HG02588 (cell line): ENCODE data around the gene SNX24.
"Not testable (repeated sequence)": the region's sequence is repeated elsewhere in the genome, so short reads cannot be mapped to it uniquely, and the experiment has no call there.

Experiments used
- ATAC-seq: cut with Tn5 transposase; IDR thresholded peaks from one replicate; pipeline ENCODE4 v1.9.1; 2021; ENCODE audit warnings: mild to moderate bottlenecking, moderate library complexity; ENCODE audit not compliant: unreplicated experiment

SNX24 gene

DNA sequence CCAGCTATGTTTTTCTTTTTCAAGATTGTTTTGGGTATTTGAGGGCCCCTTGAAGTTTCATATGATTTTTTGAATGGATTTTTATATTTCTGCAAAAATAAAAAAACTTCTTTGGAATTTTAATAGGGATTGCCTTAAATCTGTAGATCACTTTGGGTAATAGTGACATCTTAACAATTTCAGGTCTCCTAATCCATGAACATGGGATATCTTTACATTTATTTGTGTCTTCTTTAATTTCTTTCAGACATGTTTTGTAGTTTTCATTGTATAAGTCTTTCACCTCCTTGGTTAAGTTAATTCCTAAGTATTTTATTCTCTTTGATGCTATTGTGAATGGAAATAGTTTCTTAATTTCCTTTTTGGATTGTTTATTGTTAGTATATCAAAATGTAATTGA, 112.0 kb downstream of the SNX24 start:
- ATAC-seq = no peak

DNA sequence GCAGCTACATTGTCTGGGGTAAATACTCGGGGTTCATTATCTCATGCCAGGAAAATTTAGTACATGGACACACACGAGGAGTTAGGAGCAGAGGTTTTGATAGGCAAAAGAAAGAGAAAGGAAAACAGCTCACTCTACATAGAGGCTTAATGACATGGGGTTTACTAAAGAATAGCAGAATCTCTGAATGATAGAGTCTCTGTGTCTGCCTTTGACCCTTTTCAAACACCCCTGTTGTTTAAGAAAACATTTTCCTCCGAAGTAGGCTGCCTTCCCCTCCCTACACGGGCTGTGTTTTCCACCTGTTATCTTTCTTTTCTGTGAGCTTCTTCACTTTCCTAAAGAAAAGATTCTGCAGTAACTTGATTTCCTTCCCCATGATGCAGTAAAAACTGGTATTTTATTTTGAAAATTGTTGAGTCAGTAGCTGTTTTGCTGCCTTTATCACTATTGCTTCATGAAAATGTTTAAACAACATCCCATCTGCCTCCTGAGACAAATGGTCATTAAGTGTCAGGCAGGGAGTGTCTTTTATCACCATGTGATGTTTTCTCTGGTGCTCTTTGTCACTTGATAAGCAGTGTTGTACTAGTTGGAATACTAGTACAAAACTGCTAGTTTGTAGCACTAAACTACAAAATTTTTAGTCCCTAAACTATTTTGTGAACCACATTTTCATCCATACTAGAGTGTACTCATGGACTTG, 114.5 kb downstream of the SNX24 start:
- ATAC-seq = no peak

DNA sequence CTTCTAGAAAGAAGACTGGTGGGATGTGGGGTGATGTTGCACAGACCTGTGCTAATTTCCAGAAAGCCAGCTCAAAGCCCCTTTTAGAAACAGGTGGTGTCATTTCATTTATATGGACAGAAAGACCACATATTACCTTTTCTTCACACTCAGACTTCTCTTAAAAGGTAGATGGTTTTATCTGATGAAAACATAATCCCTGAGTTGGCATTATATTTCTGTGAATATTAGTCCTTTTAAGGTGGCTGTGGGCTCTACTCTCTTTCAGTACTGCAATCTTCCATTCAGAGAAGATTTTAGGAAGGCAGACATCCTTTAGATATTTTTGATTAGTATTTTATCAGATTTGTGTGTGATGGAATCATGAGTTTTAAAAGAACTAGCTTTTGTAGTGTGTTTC, 117.9 kb downstream of the SNX24 start:
- no peak for ATAC-seq

DNA sequence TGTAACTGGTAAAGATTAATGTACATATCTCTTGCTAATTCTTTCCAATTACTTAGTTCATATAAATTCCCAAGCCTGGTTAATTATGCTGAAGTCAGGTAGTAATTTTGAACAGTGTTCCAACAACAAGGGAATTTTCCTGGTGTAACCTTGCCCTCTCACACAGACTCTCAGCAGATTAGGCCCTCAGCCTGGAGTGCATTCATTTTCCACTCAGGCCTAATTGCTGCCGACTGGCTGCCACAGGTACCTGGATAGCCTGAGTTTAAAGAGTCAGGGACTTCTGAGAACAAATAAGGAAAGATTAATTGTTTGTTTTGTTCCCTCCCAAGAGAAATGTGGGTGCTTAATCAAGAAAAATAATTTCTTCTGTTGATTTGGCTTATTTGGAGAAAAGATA, 119.7 kb downstream of the SNX24 start:
- no peak for ATAC-seq

DNA sequence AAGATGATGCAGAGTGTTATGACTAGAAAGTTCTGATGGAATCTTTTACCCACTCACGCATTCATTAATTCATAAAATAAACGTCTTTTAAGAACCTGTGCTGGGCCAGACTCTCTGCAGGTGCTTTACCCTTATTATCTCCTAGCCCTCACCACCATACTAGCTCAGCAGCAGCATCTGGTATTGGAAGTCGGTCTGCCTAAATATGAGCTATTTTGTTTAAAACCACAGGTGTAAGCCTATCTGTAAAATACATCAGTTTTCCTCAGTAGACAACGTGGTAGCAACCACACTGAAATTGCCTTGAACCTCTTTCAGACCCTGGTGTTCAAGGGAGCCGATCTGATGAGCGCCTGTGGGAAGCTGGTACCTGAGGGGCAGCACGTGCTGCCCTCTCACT, 121.7 kb downstream of the SNX24 start:
- ATAC-seq = no peak

DNA sequence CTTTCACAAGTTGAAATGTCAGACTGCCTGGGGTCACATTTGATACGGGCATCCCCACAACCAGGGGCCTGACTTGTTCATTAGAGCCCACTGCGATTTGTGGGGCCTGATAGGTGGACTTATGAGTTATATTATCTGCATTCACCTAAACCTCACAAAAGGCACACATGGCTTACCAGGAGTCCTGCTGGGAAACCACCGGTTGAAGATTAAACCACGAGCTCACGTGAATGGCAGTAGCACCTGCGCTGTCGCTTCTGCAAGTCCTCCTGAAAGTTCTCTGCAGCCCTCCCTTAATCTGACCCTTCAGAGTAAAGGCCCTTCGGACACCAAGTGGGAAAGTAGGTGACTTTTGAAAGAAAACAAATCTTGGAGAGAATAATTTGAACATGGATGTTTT, 122.2 kb downstream of the SNX24 start:
- ATAC-seq = no peak

DNA sequence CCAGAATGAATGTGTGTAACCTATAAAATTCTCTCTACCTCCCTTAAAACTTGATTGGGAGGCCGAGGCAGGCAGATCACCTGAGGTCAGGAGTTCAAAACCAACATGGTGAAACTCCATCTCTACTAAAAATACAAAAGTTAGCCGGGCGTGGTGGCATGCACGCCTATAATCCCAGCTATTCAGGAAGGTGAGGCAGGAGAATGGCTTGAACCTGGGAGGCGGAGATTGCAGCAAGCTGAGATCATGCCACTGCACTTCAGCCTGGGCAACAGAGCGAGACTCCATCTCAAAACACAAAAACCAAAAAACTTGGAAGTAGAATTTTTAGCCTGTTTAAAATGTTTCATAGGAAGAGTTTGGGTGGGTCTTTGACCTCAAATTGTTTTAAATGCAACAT, 122.6 kb downstream of the SNX24 start:
- not testable (repeated sequence) for ATAC-seq

DNA sequence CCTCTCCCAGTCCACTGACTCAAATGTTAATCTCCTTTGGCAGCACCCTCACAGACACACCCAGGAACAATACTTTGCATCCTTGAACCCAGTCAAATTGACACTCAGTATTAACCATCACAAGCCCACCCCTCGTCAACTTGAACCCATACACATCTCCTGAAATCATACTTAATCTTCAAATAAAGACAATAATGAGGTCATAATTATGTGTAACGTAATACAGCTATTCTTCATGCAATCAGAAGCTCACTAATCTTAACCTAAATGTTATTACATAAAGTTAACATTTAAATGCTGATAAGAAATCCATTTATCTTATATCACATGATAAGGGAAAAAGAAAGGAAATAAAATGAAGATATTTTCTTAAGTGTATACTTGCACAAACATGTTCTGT, 125.9 kb downstream of the SNX24 start:
- ATAC-seq = no peak

DNA sequence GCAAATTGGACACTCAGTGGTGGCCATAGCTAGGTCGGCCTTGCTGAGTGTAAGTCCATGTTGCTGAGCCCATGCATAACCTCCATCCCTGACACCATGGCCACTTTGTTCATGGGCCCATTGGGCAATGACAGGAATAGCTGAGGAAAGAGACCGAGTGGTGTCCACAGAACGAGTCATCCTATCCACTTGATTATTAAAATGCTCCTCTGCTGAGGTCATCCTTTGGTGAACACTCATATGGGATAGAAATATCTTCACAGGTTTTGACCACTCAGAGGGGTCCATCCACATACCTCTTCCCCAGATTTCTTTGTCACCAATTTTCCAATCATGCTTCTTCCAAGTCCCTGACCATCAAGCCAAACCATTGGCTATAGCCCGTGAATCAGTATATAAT, 127.5 kb downstream of the SNX24 start:
- ATAC-seq = no peak

DNA sequence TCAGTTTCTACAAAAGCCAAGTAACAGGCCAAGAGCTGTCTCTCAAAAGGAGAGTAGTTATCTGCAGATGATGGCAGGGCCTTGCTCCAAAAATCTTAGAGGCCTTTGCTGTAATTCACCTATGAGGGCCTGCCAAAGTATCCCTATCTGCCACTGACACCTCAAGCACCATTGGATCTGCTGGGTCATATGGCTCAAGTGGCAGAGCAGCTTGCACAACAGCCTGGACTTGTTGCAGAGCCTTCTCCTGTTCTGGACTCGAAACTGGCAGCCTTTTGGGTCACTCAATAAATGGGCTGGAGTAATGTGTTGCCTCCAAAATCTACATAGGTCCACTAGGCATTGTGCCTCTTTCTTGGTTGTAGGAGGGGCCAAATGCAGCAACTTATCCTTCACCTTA, 128.3 kb downstream of the SNX24 start:
- not testable (repeated sequence) for ATAC-seq

DNA sequence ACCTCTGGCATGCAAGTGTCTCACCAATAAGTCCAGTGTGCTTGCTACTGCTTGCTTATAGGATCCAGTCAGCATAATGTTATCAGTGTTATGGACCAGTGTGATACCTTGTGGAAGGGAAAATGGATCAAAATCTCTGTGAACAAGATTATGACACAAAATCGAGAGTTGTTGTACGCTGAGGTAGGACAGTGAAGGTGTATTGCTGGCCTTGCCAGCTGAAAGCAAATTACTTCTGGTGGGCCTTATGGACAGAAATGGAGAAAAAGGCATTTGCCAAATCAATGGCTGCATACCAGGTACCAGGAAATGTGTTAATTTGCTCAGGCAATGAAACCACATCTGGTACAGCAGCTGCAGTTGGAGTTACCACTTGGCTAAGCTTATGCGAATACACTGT, 128.8 kb downstream of the SNX24 start:
- not testable (repeated sequence) for ATAC-seq

DNA sequence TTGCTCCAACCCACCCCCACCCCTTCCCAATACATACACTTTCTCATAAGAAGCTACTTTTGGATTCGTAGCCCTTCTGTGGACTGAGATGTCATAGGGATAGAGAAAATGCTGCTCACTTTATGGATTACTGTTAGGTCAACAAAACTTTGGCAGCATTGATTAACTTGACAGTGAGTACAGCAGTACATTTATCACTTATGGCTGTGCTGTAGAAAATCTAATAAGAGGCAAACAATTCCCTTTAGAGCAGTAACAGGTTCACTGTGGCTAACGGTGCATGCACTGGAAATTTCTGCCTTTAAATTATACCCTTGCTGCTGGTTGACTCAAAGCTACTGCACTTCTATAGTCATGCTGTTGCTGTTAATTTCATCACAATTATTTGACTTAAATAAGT, 131.9 kb downstream of the SNX24 start:
- ATAC-seq = no peak

DNA sequence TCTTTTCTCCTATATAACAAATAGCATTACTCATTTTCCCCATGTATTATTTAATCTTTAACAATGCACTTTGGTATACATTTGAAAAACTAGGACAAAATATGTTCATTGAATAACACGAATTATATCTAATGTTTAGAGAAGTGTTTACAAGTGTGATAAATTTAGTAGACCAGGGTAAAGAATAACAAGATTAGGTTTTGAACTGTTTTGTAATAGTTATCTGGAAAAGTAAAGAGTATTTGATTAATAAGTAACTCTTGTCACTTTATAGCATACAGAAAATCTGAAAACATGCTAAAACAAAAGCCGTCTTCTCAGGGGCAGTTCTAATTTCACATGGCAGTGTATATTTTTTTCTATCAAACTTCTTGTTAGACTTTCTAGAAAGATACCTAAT, 132.7 kb downstream of the SNX24 start:
- ATAC-seq = no peak

DNA sequence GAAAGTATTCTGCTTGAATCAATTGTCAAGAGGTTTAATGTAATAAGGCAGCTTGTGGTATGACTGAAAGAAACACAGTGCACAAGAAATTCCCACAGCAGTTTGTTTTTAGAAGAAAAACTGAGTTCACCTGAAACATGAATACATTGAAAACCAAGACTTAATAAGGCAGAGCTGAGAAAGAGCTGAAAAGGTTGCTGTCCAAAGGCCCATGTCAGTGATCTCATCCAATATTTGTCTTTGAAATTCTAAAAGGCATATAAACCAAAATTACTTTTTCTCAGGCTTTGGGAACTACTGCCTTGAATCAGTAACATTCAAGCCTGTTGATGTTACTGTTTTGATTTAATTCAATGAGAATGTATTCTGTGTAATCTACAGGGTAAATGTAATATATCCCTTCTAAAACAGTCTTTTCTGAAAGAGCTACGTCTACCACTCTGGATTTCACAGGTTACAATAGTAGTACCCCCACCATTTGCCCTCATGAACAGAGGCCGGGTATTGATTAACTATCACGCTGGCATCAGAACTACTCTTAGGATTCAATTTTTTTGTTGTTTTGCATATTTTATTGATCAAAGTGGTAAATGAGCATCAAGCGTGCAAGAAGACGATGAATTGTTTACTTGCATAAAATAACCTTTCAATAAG, 133.4 kb downstream of the SNX24 start:
- ATAC-seq = no peak

DNA sequence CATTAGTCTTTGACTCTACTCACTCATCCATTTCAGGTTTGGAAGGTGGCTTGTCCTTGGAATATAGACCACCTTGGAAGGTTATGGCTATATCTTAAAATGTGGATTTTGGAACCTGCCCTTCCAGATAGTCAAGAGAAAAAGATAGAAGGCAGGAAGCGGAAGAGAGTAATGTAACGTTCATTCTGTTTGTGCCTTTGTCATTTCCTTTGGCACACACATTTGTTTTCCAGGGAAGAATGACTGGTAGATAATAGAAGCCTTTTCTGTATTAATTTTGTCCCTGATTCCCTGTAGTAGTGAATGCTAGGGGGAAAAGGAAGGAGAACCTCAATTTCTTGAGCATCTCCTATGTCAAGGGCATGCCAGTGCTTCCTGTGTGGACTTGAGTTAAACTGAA, 136.4 kb downstream of the SNX24 start:
- no peak for ATAC-seq

DNA sequence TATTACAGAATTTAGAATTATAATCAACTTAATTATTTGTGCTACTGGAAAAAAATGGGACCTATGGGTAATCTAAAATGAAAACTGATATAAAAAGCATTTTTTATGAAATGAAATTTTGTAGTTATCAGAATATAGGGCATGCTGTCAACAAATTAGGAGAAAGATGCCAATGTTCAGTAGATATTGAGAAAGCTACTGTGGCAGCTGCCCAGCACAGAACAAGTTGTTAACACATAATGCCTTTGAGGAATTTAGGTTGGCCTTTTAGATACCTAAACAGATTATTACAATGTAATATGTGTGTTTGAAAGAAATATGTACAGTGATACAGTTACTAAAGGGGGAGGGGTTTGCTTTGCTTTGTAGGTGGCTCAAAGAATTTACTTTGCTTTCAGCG, 137.0 kb downstream of the SNX24 start:
- ATAC-seq = no peak

DNA sequence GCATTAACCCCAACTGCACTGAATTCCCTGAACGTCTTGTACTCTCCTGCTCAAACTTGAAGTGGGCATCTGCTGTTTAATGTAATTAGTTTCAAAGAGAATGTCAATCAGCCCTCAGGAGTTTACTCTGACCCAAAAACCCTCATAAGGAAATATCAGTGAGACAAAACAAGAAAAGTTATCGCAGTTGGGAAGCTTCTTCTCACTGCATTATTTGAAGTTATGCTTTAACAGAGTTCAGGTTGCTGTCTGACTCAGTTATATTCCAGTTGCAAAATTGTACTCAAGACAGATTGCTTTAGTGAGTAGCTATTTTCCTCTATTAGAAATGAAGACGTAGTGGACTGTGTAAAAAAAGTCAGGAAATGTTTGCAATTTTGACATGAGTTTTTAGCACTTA, 139.0 kb downstream of the SNX24 start:
- peak; percentile 47 for ATAC-seq

DNA sequence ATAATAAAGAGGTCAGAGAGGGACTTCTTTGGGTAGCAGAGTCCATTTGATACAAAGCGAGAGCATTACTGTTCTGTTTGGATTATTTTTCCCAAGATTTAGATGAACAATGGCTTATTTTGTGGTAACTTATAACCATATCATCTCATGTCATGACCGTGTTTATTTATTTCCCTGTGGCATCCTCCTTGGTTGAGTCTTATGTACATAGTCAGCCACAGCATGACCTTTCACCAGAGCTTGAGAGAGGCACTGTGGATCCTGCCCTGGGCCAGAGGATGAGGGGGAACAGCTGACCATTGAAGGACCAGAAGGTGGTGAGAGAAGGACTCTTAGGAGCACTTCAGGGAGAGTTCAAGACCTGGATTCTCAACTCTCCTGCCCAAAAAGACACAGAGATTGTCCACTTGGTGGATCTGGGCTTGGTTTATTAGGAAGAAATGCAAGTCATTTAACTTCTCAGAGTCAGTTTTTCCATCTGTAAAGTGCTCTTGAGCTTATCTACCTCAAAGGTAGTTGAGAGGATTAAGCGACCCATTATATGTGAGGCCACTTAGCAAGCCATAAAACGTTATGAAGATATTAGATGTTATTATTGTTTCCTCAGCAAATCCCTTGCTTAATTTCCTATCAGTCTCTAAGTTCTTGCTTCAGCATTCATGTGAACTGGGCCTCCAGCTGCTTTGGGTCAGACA, 139.7 kb downstream of the SNX24 start:
- ATAC-seq = no peak

DNA sequence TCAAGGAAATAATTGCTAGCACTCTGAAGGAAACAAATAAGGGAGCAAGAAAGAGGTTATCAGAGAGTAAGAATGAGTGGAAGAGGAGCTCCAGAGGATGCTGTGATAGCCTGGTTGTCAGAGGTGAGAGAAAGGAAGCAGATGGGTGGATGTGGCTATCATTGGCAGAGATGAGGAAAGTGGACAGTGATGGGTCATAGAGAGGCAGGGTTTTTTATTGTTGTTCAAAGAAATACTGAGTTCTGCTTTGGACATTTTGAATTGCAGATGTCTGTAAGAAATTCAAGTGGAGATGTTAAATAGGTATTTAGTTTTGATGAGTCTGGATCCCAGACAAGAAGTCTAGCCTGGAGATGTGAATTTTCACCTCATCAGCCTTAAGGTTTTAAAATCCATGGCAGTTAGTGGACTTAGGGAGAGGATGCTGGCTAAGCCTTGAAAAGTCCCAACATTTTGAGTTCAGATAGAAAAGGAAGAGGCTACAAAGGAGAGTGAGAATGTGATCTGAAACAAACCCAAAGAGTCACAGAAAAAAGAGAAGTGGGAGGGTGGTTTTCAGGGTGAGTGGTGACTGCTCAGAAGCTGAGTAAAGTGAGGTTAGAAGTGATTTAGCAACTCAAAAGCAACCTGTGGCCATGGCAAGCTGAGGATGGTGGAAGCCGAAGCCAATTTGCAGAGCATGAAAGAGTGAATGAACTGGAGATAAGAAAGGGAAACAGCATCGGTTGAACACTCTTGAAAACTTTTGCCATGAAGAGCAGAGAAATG, 140.7 kb downstream of the SNX24 start:
- ATAC-seq = peak; percentile 91

DNA sequence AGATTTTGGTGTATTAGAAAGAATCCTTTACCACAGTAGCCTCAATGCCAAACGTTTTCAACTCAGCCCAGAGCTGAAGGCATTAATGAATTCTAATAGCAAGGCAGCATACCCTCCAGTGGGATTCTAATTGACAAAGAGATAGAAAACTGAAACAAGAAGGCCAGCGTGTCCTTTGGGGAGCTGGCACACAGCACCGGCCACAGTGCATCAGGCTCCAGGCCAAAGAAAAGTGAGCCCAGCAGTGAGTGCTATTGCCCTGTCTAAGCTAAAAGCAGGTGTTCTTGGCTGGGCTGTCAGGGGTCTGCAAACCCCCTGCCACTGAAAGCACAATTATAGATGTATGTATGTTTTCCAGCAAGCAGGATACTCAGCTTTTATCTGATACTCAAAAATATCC, 150.7 kb downstream of the SNX24 start:
- no peak for ATAC-seq

DNA sequence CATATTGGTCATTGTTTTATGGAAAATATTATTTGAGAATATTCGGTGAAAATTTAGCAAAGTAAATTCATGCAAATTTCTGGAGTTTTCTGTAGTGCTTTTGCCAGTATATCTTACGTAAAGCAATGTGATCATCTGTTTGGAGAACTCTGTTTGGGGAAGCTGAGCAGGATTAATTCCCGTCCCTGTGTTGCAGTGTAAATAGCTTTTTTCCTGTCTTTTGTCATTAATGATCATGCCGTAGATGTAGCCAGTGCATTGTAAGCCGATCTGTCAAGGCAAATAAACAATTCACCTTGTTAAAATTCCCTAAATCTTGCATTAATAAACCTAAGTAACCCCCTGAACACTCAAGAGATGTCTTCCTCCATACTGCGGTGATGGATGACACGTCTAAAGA, 151.9 kb downstream of the SNX24 start:
- ATAC-seq = no peak
